ENCODE data around the gene PIK3AP1. TPM values are rescaled to one million over a fixed set of nuclear protein-coding genes. Genes with fewer than 3 reads are reported as not detected.

The PIK3AP1 gene
- total and polyA plus RNA-seq, 2 of the 13 experiments (the other 11 are each of a cell fraction or from before 2014, with no cell fraction given): 3.6 to 13.8 TPM

GRCh38 chr10:96673318-96674099 lies 46.8 kb downstream of the PIK3AP1 start (continued):
- TF ChIP-seq, protein P1, sequence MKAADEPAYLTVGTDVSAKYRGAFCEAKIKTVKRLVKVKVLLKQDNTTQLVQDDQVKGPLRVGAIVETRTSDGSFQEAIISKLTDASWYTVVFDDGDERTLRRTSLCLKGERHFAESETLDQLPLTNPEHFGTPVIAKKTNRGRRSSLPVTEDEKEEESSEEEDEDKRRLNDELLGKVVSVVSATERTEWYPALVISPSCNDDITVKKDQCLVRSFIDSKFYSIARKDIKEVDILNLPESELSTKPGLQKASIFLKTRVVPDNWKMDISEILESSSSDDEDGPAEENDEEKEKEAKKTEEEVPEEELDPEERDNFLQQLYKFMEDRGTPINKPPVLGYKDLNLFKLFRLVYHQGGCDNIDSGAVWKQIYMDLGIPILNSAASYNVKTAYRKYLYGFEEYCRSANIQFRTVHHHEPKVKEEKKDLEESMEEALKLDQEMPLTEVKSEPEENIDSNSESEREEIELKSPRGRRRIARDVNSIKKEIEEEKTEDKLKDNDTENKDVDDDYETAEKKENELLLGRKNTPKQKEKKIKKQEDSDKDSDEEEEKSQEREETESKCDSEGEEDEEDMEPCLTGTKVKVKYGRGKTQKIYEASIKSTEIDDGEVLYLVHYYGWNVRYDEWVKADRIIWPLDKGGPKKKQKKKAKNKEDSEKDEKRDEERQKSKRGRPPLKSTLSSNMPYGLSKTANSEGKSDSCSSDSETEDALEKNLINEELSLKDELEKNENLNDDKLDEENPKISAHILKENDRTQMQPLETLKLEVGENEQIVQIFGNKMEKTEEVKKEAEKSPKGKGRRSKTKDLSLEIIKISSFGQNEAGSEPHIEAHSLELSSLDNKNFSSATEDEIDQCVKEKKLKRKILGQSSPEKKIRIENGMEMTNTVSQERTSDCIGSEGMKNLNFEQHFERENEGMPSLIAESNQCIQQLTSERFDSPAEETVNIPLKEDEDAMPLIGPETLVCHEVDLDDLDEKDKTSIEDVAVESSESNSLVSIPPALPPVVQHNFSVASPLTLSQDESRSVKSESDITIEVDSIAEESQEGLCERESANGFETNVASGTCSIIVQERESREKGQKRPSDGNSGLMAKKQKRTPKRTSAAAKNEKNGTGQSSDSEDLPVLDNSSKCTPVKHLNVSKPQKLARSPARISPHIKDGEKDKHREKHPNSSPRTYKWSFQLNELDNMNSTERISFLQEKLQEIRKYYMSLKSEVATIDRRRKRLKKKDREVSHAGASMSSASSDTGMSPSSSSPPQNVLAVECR (CRISPR knock-in tag; IDR thresholded peaks at IDR 0.05; ENCODE audit: borderline replicate concordance): peak; percentile 43; the same call in 1 of the 2 replicates
- TF ChIP-seq HOXA9 (CRISPR knock-in tag; IDR thresholded peaks at IDR 0.05; ENCODE audit: borderline replicate concordance) (no peak), ZNF10 (CRISPR knock-in tag; IDR thresholded peaks at IDR 0.05; ENCODE audit: borderline replicate concordance, low read depth) (no peak), GABPA (IDR thresholded peaks at IDR 0.05; ENCODE audit: low read depth, low read length) (no peak), GABPA (CRISPR knock-in tag; IDR thresholded peaks at IDR 0.05; ENCODE audit: low read depth) (0 out of 2 replicates have a peak, but pooled peaks have one; percentile 9), MXD3 (CRISPR knock-in tag; IDR thresholded peaks at IDR 0.05) (no peak), TBX3 (IDR thresholded peaks at IDR 0.05; ENCODE audit: borderline replicate concordance) (no peak), PHF5A (CRISPR knock-in tag; IDR thresholded peaks at IDR 0.05; ENCODE audit: low read depth, unreplicated experiment) (no peak), HOXA3 (CRISPR knock-in tag; IDR thresholded peaks at IDR 0.05) (peak; percentile 70), LRRFIP1 (CRISPR knock-in tag; conservative IDR thresholded peaks at IDR 0.05) (no peak), HMG20B (CRISPR knock-in tag; conservative IDR thresholded peaks at IDR 0.05) (no peak), ZNF350 (CRISPR knock-in tag; IDR thresholded peaks at IDR 0.05; ENCODE audit: borderline replicate concordance, low read depth) (no peak), ZFP41 (CRISPR knock-in tag; IDR thresholded peaks at IDR 0.05; ENCODE audit: borderline replicate concordance) (no peak), PLRG1 (conservative IDR thresholded peaks at IDR 0.05) (no peak)
- TF ChIP-seq, protein P2, sequence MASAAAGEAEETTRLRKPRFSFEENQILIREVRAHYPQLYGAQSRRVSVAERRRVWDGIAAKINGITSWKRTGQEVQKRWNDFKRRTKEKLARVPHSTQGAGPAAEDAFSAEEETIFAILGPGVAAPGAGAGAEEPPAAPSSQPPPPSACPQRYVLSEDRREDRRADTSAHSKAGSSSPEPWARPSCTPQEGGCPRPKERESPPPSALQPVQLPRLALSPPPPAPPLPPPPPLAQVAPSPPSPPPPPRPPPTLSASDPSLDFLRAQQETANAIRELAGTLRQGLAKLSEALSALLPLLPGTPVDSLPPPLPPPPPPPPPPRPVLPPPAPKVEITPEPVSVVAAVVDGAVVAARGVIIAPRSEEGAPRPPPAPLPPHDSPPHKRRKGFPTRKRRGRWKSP (CRISPR knock-in tag; IDR thresholded peaks at IDR 0.05): no peak
- TF ChIP-seq, protein P3, sequence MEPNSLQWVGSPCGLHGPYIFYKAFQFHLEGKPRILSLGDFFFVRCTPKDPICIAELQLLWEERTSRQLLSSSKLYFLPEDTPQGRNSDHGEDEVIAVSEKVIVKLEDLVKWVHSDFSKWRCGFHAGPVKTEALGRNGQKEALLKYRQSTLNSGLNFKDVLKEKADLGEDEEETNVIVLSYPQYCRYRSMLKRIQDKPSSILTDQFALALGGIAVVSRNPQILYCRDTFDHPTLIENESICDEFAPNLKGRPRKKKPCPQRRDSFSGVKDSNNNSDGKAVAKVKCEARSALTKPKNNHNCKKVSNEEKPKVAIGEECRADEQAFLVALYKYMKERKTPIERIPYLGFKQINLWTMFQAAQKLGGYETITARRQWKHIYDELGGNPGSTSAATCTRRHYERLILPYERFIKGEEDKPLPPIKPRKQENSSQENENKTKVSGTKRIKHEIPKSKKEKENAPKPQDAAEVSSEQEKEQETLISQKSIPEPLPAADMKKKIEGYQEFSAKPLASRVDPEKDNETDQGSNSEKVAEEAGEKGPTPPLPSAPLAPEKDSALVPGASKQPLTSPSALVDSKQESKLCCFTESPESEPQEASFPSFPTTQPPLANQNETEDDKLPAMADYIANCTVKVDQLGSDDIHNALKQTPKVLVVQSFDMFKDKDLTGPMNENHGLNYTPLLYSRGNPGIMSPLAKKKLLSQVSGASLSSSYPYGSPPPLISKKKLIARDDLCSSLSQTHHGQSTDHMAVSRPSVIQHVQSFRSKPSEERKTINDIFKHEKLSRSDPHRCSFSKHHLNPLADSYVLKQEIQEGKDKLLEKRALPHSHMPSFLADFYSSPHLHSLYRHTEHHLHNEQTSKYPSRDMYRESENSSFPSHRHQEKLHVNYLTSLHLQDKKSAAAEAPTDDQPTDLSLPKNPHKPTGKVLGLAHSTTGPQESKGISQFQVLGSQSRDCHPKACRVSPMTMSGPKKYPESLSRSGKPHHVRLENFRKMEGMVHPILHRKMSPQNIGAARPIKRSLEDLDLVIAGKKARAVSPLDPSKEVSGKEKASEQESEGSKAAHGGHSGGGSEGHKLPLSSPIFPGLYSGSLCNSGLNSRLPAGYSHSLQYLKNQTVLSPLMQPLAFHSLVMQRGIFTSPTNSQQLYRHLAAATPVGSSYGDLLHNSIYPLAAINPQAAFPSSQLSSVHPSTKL (CRISPR knock-in tag; IDR thresholded peaks at IDR 0.05): peak; percentile 88
